ENCODE measurements around the gene TTC34. TPM values are rescaled to one million over a fixed set of nuclear protein-coding genes. Genes with fewer than 3 reads are reported as not detected.

Gene TTC34
- total and polyA plus RNA-seq, 7 donors: under 0.01 to 0.83 (median 0.56) TPM; not detected in 1

DNA sequence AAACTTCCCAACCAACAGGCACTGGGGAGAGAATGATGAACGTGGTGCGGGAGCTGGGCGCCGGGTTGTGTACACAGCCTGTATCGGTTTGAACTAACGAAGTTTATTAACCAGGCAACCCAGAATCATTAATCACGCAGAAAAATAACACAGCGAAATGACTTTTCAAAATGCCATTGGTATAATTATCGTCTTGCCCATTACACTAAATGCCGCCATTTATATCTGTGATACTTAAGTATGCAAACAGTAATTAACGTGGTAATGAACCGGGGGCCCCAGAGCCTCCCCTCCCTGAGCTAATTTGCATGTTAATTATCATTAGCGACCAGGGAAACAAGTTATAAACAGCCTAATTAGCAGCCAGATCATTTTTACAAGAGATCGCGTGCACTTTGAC is 5.1 kb upstream of the TTC34 start:
- peaks cover 0 to 92% (median 49%) of the 10 kb centered on the region in 3 donors for H3K27me3 ChIP-seq
- WGBS, 2 donors: 55 to 60% methylated on average over 15 of the region's 15 CpGs

DNA sequence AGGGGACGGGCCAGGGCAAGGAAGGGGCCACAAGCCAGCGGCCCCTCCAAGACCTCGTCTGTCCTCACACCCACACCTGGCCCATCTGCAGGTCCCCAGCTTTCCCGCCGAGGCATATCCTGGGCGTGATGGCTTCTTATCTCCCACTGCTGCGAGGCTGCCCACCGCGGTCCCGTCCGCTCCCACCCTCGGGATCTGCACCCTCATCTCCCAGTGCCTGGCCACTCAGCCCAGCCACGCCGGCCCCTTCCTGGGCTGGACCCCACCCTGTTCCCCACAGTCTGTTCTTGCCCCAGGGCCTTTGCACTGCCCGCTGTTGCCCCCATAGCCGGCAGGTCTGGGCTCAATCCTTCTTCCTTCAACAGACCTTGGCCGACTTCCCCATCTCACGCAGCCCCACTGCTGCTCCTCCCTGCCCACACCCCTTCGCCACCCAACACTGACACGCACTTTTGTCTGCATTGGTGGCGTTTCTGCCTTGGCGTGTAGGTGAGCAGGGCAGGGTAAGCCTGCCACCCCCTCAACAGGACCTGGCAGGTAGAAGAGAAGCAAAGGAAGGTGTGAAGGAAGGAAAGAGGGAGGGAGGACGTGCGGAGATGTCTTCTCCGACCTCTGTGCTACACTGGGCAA is 4.4 kb upstream of the TTC34 start:
- intact Hi-C loops (cut with DNase I): no loop called here
- Histone ChIP-seq H3K36me3 (no peaks in the 10 kb centered on the region), H3K4me3 (no peak overlapping the region), H3K9me3 (no peaks in the 10 kb centered on the region), H3K27ac (no peak overlapping the region), H3K27me3 (peaks cover 3 to 92% (median 52%) of the 10 kb centered on the region in 3 donors), H3K4me1 (no peaks in the 10 kb centered on the region)
- DNase-seq: peak; percentile 27
- TF ChIP-seq EP300 (IDR thresholded peaks at IDR 0.05) (no peak), POLR2A (IDR thresholded peaks at IDR 0.05) (no peak), POLR2AphosphoS5 (IDR thresholded peaks at IDR 0.05) (no peak)
- TF ChIP-seq, protein P1, sequence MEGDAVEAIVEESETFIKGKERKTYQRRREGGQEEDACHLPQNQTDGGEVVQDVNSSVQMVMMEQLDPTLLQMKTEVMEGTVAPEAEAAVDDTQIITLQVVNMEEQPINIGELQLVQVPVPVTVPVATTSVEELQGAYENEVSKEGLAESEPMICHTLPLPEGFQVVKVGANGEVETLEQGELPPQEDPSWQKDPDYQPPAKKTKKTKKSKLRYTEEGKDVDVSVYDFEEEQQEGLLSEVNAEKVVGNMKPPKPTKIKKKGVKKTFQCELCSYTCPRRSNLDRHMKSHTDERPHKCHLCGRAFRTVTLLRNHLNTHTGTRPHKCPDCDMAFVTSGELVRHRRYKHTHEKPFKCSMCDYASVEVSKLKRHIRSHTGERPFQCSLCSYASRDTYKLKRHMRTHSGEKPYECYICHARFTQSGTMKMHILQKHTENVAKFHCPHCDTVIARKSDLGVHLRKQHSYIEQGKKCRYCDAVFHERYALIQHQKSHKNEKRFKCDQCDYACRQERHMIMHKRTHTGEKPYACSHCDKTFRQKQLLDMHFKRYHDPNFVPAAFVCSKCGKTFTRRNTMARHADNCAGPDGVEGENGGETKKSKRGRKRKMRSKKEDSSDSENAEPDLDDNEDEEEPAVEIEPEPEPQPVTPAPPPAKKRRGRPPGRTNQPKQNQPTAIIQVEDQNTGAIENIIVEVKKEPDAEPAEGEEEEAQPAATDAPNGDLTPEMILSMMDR (IDR thresholded peaks at IDR 0.05): no peak
- WGBS, 2 donors: 78 to 79% methylated on average over 25 of the region's 25 CpGs

More for the DNA sequence above, 5.1 kb upstream of the TTC34 start:
- intact Hi-C loops (cut with DNase I): no loop called here
- Histone ChIP-seq H3K27ac (no peak overlapping the region), H3K4me1 (no peaks in the 10 kb centered on the region), H3K36me3 (no peaks in the 10 kb centered on the region), H3K9me3 (no peaks in the 10 kb centered on the region), H3K4me3 (no peak overlapping the region)
- no peak for DNase-seq
- TF ChIP-seq, protein P1 (IDR thresholded peaks at IDR 0.05): no peak
- no peak for TF ChIP-seq POLR2AphosphoS5 (IDR thresholded peaks at IDR 0.05)
- TF ChIP-seq EP300 (IDR thresholded peaks at IDR 0.05): no peak
- no peak for TF ChIP-seq POLR2A (IDR thresholded peaks at IDR 0.05)

DNA sequence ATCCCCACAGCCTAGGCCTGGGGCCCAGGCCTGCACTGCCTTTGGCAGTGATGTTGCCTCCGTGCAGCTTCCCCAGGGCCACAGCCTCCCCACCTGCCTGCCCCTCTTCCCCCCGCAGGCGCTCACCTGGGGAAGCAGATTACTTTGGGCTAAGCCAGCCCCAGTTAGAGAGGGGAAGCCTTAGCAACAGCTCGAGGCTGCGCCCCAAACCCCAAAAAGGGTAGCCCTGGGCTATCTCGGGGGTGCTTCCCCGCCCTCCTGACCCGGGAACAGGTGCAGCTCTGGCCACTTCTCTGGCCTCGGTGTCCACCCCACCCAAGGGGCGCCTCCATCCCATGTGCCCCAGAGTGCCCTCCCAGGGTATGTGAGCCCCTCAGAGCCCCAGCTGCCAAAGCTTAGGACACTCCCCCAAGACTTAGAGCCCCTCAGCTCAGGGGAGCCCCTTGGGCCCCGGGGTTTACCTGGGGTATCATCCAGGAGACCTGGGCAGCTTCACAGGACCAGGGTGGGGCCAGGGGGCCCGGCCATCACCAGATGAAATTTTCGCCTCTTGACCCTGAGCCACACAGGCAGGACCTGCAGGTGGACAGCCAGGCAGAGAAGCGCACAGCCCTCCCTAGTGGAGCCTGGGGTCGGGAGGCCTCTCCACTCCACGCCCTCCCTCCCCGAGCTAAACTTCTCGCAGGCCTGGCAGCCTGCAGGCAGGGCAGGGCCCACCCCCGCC is 3.3 kb upstream of the TTC34 start:
- Histone ChIP-seq H3K27me3 (peaks cover 5 to 95% (median 53%) of the 10 kb centered on the region in 3 donors), H3K27ac (no peak overlapping the region), H3K9me3 (no peaks in the 10 kb centered on the region), H3K4me1 (no peaks in the 10 kb centered on the region), H3K36me3 (no peaks in the 10 kb centered on the region), H3K4me3 (no peak overlapping the region)
- intact Hi-C loops (cut with DNase I): no loop called here
- no peak for TF ChIP-seq EP300 (IDR thresholded peaks at IDR 0.05)
- peak; percentile 52 for DNase-seq
- 51 to 75% methylated on average over 19 of the region's 19 CpGs for WGBS, 2 donors

DNA sequence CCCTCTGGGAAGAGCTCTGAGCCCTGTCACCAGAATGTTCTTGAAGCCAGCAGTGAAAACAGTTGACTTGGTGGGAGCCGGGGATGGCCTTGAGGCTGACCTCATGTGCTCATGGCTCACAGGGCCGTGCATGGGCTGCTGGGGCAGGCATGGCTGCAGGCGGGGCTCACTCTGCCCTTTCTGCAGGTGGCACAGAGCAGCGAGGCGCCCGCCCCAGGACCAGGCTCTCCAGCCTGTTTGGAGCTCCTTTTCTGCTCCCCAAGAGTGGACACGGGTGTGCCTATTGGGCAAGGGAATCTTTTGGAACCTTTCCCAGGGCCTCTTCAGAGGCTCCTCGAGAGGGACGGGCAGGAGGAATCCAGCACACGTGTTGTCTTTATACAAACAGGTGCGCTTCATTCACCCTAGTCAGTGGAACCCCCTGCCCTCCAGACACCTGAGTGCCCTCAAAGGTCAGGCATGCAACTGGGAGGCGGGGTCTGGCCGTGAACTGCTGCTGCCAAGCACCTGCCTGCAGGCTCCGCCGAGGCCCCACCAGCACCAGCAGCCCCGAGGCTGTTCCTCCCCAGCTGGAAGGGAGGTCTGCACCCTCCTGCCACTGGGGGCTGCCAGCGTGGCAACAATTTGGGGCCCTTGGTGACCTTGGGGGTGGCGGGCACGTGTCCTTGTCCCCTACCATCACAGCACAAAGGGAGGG is 2.6 kb upstream of the TTC34 start:
- peaks cover 5 to 95% (median 48%) of the 10 kb centered on the region in 3 donors for H3K27me3 ChIP-seq
- no peaks in the 10 kb centered on the region for H3K9me3 ChIP-seq
- H3K4me3 ChIP-seq: no peak overlapping the region
- no peaks in the 10 kb centered on the region for H3K36me3 ChIP-seq
- DNase-seq: peak; percentile 56
- intact Hi-C loops (cut with DNase I): no loop called here
- TF ChIP-seq, protein P1 (IDR thresholded peaks at IDR 0.05): no peak
- TF ChIP-seq POLR2AphosphoS5 (IDR thresholded peaks at IDR 0.05): no peak
- TF ChIP-seq EP300 (IDR thresholded peaks at IDR 0.05): no peak
- no peak for TF ChIP-seq POLR2A (IDR thresholded peaks at IDR 0.05)
- WGBS, 2 donors: 41 to 72% methylated on average over 19 of the region's 19 CpGs
- no peaks in the 10 kb centered on the region for H3K4me1 ChIP-seq
- no peak overlapping the region for H3K27ac ChIP-seq

All from sigmoid colon (tissue), 7 donors.